IPS DF 4.7 (cell line): ENCODE measurements around the gene TSPEAR.

Experiments used
- DNase-seq: peaks from one replicate; pipeline ENCODE4 v3.0.0-alpha.2; 2013; ENCODE audit warnings: low spot score; ENCODE audit errors: extremely low read depth

The TSPEAR gene

DNA sequence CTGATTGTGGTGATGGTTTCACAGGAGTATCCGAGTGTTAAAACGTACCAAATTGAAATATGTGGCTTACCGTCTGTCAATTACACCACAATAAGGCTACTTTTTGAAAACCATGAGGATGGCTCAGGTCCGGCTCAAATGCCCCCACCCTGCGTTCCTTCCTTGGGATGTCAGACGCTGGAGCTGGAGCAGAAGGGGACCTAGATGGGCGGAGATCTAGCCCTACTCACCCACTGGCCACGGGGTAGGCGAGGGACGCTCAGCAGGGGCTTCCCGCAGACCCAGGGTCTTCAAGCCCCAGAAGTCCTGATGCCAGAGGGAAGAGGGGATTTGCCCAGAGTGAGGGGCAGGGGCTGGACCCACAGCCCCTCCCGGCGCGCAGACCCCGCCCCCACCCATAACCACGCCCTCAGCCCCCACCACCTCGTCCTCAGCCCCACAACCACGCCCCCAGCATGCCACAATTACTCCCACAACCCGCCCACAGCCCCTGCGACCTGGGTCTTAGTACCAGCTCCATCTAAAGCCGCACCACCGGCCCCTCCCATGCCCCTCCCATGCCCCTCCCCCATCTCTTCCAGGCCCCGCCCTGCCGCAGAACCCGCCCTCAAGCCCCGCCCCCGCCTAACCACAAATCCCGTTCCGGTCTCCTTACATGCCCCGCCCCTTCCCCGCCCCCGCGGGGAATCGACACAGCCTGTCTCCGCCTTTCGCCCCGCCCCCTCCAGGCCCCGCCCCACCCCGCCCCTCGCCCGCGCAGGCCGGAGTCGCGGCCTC is 256.4 kb downstream of the TSPEAR start, which contains the start of gene LRRC3:
Gene LRRC3 (plus strand): TSS at position 764 of the 777 bp plus-strand sequence. CDS start 1,135 bp downstream, outside the sequence.
- peak; percentile 46 for DNase-seq

DNA sequence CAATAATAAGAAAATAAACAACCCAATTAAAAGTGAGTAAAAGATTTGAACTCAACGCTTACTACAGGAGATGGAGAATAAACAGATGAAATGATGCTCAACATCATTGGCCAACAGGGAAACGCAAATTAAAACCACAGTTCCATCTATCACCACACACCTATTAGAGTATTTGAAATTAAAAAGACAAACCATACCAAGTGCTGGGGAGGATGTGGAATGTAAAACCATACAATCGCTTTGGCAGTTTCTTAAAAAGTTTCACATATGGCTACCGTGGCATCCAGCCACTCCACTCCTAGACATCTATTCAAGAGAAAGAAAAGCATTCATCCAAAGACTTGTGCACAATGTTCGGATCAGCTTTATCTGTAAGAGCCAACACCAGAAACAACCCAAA is 257.3 kb downstream of the TSPEAR start:
- no peak for DNase-seq

DNA sequence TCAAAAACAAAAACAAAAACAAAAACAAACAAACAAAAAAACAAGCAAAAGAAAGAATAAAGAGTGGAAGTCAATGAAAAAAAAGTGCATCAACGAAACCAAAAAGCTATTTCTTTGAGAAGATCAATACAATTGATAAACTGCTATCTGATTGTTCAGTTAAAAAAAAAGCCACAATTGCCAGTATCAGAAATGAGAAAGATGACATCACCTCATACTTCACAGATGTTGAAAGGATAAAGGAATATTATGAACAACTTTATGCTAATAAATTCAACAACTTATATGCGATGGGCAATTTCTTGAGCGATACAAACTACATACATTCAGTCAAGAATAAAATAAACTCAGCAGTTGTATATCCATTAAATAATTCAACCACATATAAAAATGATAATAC is 258.3 kb downstream of the TSPEAR start:
- DNase-seq, result no peak

DNA sequence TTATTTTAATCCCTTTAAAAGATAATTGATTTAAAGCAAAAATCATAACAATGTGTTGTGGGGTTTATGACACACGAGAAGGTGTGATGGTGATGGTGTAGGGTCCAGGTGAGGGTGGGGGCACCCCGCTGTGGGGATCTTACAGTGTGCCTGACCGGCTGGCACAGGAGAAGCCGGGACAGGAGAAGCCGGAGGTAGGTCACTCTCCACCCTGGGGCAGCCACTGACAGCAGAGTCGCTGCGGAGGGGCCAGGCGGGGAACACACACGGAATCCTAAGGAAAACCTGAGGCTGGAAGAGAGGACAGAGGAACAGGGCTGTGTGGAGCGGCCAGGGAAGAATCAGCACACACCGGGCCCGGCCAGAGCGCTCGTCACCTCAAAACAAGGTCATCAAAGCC is 260.4 kb downstream of the TSPEAR start:
- DNase-seq, result no peak

DNA sequence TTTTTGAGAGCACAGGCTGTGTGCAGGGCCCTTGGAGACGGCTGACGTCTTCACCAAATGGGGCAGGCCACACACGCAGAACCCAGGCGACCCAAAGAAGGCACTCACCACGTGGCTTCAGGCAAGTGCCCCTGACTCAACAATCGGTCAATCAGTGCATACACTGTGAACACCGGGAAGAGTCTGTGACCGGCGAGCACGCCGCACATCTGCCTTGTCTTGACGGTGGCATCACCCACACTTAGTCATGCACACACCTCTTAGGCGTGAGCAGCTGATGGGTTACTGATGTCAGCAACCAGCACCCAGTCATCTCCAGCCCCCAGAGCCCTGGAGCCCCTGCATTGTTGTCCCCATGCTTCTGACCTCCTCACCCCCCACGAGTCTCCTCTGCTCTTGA is 261.0 kb downstream of the TSPEAR start:
- DNase-seq, result no peak

DNA sequence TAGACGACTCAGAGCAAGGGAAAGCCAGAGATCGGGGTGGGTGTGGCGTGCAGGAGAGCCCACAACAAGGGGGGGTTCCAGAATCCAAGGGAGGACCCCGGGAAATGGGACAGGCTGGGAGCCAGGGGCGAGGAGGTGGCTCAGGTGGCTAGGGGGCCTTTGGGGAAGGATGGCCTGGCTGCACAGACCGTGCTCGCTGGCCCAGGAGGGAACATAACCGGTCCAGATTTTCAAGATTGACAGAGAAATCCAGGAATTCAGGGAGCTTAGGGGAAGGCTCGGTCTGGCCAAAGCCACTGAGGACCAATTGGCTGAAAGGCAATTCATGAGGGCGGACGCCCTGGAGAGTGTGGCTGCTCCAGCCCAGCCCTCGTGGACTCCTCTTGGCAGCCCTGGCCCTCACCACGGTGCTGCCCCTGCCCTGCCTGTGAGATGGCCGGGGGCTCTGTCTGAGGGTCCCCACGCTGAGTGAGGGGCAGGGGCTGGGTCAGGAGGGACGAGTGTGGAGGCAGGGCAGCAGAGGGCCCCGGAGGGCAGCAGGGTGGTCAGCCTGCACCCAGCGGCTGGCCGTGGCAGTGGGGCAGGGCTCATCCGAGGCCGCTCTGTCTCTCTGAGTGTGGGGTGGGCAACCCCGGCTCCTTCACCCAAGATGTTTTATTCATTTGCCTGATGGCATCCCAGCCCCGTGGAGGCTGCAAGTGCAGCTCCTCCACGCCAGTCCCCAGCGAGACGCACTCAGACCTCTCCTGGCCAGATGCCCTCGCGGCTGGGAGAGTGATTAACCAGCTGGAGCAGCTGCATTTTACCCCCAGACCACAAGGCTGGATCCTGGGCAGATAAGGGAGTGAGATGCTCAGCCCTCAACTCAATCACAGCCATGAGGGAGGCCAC is 261.7 kb downstream of the TSPEAR start:
- DNase-seq, result no peak

DNA sequence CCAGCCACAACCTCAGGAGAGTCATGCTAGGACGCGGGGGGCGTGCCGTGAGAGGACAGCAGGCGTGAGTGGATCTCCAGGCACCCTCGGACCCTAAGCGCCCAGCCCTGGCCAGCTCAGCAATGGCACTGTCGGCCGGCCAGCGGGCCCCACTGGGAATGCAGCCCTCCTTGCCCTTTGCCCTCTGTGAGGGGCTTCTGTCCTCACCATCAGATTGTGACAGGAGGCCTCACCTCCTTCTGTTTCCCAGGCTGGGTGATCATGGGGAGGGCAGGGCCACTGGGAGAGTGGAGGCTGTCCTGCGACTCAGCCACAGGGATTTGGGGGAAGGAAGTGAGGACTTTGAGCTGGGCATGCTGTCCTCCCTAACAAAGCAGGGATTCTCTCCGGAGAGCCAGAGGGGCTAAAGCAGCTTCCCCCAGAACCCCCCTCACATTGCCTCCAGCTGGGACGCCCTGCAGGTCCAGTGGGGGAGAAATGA is 262.7 kb downstream of the TSPEAR start:
- no peak for DNase-seq
